ENCODE results near the gene PALD1. TPM values are rescaled to one million over a fixed set of nuclear protein-coding genes. Genes with fewer than 3 reads are reported as not detected.

PALD1 gene
- total and polyA plus RNA-seq, 2 of the 4 experiments (the other 2 are of a cell fraction) = 0.12 to 0.18 TPM

GRCh38 chr10:70568113-70568512, 89.5 kb downstream of the PALD1 start:
- Histone ChIP-seq H3K79me1 (ENCODE audit: low read depth in 1 of 2, low read length in 2 of 2) (no peaks in the 10 kb centered on the region), H4K20me1 (ENCODE audit: insufficient read depth, low read length) (no peaks in the 10 kb centered on the region), H3K4me2 (ENCODE audit: low read depth, low read length) (no peak overlapping the region), H2AFZ (replicated peaks; ENCODE audit: low read length, poor library complexity) (no peak overlapping the region), H2BK20ac (ENCODE audit: low read depth, low read length) (no peak overlapping the region), H3K14ac (replicated peaks; ENCODE audit: low read depth, low read length) (no peak overlapping the region), H4K91ac (ENCODE audit: insufficient read depth, low read depth, low read length) (no peak overlapping the region), H3K27ac (ENCODE audit: insufficient read depth, low read length) (no peak overlapping the region), H3K9me3 (ENCODE audit: control insufficient read depth, insufficient read depth, low read length) (no peaks in the 10 kb centered on the region), H3K23ac (ENCODE audit: low read depth, low read length) (no peak overlapping the region), H3K4me3 (ENCODE audit: insufficient read depth, low read depth, low read length) (no peak overlapping the region), H3K9ac (ENCODE audit: low read depth, low read length) (no peak overlapping the region), H2BK5ac (ENCODE audit: low read depth, low read length, poor library complexity, severe bottlenecking) (no peak overlapping the region), H4K8ac (ENCODE audit: low read depth in 2 of 2, low read length in 2 of 2) (no peak overlapping the region), H3K4me1 (ENCODE audit: control insufficient read depth, insufficient read depth, low read length) (no peaks in the 10 kb centered on the region), H3K18ac (ENCODE audit: low read depth, low read length) (no peak overlapping the region), H2AK9ac (replicated peaks; ENCODE audit: low read depth, low read length, poor library complexity) (no peak overlapping the region), H3K9me1 (ENCODE audit: insufficient read depth, low read length) (no peaks in the 10 kb centered on the region), H2BK120ac (ENCODE audit: low read depth, low read length) (no peak overlapping the region), H3K56ac (ENCODE audit: extremely low read depth, insufficient read depth, low read length) (no peak overlapping the region), H2BK15ac (ENCODE audit: low read depth, low read length) (no peak overlapping the region), H3K36me3 (ENCODE audit: control insufficient read depth, insufficient read depth, low read length) (no peaks in the 10 kb centered on the region), H3K4ac (ENCODE audit: low read depth, low read length) (no peak overlapping the region), H2AK5ac (ENCODE audit: low read depth, low read length) (no peak overlapping the region), H3K27me3 (ENCODE audit: control insufficient read depth, insufficient read depth, low read length) (peaks cover 24% of the 10 kb centered on the region), H4K5ac (ENCODE audit: low read depth, low read length) (no peak overlapping the region)
- ChIA-PET CTCF (no interaction called here), POLR2A (ENCODE audit: unreplicated experiment) (no interaction called here)
- WGBS, 2 experiments (ENCODE audit: extremely low coverage in 2 of 2, insufficient read length in 1 of 2) = no CpG with 5 or more reads among the region's 3 CpGs
- in situ Hi-C loops (cut with MboI; ENCODE audit: low sequenced_read_pairs) = no loop called here
- no TSS peak for BruUV-seq (replicated peaks)
- dilution Hi-C loops (cut with HindIII; ENCODE audit: low sequenced_read_pairs, unreplicated experiment) = no loop called here
- intact Hi-C loops (cut with micrococcal nuclease) = no loop called here
- no peak for ATAC-seq (ENCODE audit: low read depth)
- TF ChIP-seq MAFK (IDR thresholded peaks at IDR 0.05; ENCODE audit: low read depth, low read length) (no peak), CEBPB (IDR thresholded peaks at IDR 0.05; ENCODE audit: low read depth, low read length) (no peak), USF2 (IDR thresholded peaks at IDR 0.05; ENCODE audit: low read depth, low read length) (no peak), FOS (IDR thresholded peaks at IDR 0.05; ENCODE audit: low read depth, low read length) (no peak), RAD21 (IDR thresholded peaks at IDR 0.05; ENCODE audit: low read length) (no peak), POLR2A (IDR thresholded peaks at IDR 0.05; ENCODE audit: low read depth, low read length) (no peak), MAZ (IDR thresholded peaks at IDR 0.05; ENCODE audit: borderline replicate concordance, low read depth, low read length) (no peak), ELK1 (IDR thresholded peaks at IDR 0.05; ENCODE audit: borderline replicate concordance, low read depth, low read length) (no peak)
- no peak for DNase-seq

All from IMR-90 (cell line).